SH-SY5Y (cell line): ENCODE results near the gene ZFHX3.

ENCODE experiments used
- GATA2 ChIP-seq: IDR thresholded peaks from 2 replicates; pipeline ENCODE4 v1.6.1; 2011; ENCODE audit warnings: mild to moderate bottlenecking, low read depth, low read length
- GATA3 ChIP-seq: IDR thresholded peaks from 2 replicates; pipeline ENCODE4 v1.6.1; 2011; ENCODE audit warnings: low read depth, mild to moderate bottlenecking, low read length, moderate library complexity

GRCh38 chr16:72740347-72740746, 307.6 kb downstream of the ZFHX3 start:
- TF ChIP-seq GATA3 = no peak
- no peak for TF ChIP-seq GATA2
